Thyroid gland (tissue), 4 donors: ENCODE results near the gene FOXA3.

Experiments
- CTCF ChIP-seq, 6 experiments: fragments of 200-600 bp in 3 of 6; fragments of 450-650 bp in 3 of 6; sonication (generic) in 3 of 6; IDR thresholded peaks; one replicate each; pipeline ENCODE4 v1.5.1; 2016 to 2019; ENCODE audit warnings: antibody characterized with exemption in 6 of 6, mild to moderate bottlenecking in 2 of 6, inconsistent platforms in 1 of 6, moderate library complexity in 1 of 6
- POLR2A ChIP-seq, 2 donors: fragments of 450-650 bp; IDR thresholded peaks; one replicate each; pipeline ENCODE4 v1.6.1; 2017; ENCODE audit warnings: antibody characterized with exemption in 2 of 2, mild to moderate bottlenecking in 2 of 2, moderate library complexity in 1 of 2

DNA sequence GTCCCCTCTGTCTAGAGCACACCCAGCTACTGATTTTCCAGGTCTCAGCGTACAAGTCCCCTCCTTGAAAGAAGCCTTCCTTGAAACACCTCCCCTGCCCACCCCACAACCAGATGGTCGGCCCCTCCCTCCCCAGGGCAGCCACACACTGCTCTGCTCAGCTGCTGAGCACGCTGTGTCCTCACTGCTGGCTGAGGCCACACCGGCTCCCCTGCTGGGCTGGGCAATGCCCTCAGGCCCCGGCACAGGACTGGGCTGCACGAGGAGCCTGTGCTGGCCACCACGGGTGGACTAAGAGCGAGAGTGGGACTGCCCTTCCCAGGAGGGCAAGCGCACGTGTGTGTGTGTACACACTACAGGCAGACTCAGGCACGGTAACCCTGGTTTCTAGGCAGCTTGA, 37.2 kb upstream of the FOXA3 start:
- no peak for TF ChIP-seq CTCF (IDR thresholded peaks at IDR 0.05)
- no peak for TF ChIP-seq POLR2A (IDR thresholded peaks at IDR 0.05)
